ENCODE data around the gene AQP3. TPM values are rescaled to one million over a fixed set of nuclear protein-coding genes. Genes with fewer than 3 reads are reported as not detected.

The AQP3 gene
- total RNA-seq, 1 donor from 2014 or later, result 357 TPM

DNA sequence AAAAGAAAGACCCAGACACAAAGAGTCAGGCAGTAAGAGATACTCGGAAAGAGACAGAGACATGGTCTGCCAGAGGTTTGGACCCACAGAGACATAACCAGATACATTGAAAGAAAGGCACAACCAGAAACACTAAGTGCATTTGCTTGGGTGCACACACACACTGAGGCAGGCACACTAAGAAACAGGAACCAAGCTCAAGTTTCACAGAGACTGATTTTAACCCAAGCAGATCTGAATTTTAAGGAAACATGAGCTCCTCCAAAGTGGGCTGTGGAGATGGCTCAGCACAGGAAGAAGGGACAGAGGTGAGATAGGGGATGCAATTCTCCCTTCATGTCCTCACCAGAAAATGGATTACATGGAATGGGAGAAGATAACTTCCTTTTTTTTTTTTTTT lies 9.5 kb downstream of the AQP3 start:
- Histone ChIP-seq H3K36me3 (peaks cover 21% of the 10 kb centered on the region), H3K9me3 (no peaks in the 10 kb centered on the region), H3K4me3 (no peak overlapping the region), H3K27me3 (ENCODE audit: low read depth) (no peaks in the 10 kb centered on the region), H3K27ac (no peak overlapping the region), H3K4me1 (peaks cover 17% of the 10 kb centered on the region)
- intact Hi-C loops (cut with DNase I), result no loop called here
- ATAC-seq (no peak), DNase-seq (no peak)
- TF ChIP-seq, protein P1, sequence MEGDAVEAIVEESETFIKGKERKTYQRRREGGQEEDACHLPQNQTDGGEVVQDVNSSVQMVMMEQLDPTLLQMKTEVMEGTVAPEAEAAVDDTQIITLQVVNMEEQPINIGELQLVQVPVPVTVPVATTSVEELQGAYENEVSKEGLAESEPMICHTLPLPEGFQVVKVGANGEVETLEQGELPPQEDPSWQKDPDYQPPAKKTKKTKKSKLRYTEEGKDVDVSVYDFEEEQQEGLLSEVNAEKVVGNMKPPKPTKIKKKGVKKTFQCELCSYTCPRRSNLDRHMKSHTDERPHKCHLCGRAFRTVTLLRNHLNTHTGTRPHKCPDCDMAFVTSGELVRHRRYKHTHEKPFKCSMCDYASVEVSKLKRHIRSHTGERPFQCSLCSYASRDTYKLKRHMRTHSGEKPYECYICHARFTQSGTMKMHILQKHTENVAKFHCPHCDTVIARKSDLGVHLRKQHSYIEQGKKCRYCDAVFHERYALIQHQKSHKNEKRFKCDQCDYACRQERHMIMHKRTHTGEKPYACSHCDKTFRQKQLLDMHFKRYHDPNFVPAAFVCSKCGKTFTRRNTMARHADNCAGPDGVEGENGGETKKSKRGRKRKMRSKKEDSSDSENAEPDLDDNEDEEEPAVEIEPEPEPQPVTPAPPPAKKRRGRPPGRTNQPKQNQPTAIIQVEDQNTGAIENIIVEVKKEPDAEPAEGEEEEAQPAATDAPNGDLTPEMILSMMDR (IDR thresholded peaks at IDR 0.05), result no peak

DNA sequence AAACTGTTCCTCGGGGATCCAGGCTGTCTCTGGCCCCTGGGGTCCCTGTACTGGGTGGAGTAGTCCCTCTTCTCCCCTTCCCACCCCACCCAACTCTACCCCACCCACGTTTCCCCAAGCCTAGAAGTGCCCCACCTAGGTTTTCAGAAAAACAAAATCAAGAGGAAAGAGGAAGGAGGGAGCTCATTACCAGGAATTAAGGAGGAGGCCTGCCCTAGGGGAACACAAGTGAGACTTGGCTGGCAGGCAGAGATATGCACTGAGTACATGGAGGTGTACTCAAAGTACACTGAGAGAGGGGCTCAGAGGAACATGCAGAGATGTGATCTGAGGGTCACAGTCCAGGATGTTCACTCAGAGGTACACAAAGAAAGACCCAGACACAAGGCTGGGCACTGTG lies 10.2 kb downstream of the AQP3 start:
- Histone ChIP-seq H3K36me3 (peaks cover 15% of the 10 kb centered on the region), H3K4me1 (peaks cover 14% of the 10 kb centered on the region), H3K27ac (peak overlapping the region; percentile 49), H3K4me3 (peak overlapping the region; percentile 19), H3K27me3 (ENCODE audit: low read depth) (no peaks in the 10 kb centered on the region), H3K9me3 (no peaks in the 10 kb centered on the region)
- peak; percentile 8 to 40 for ATAC-seq
- TF ChIP-seq, protein P1 (IDR thresholded peaks at IDR 0.05), result no peak
- no peak for DNase-seq
- intact Hi-C loops (cut with DNase I), result no loop called here

DNA sequence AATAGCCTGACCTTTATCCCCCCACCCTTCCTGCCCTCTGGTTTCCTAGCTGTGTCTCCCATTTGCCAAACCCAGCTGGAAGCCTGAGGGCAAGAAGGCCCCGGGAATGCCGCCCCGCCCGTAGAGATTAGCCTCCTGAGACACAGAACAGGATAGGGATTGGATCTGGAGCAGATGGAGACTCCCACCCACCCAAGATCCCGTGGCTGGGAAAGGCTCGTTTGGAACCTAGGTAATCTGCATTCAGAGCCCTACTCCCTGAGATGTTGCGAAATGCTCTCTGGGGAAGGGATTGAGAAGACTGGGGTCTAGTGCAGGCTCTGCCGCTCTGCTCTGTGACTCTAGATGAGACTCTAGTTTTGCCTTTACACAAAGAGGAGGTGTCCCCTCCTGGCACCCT lies 10.9 kb downstream of the AQP3 start:
- TF ChIP-seq, protein P1 (IDR thresholded peaks at IDR 0.05), result no peak
- no peaks in the 10 kb centered on the region for H3K27me3 ChIP-seq (ENCODE audit: low read depth)
- H3K27ac ChIP-seq, result peak overlapping the region; percentile 49
- H3K4me1 ChIP-seq, result peaks cover 14% of the 10 kb centered on the region
- intact Hi-C loops (cut with DNase I), result no loop called here
- no peak for DNase-seq
- peak overlapping the region; percentile 19 for H3K4me3 ChIP-seq
- no peak for ATAC-seq
- peaks cover 9% of the 10 kb centered on the region for H3K36me3 ChIP-seq
- H3K9me3 ChIP-seq, result no peaks in the 10 kb centered on the region

DNA sequence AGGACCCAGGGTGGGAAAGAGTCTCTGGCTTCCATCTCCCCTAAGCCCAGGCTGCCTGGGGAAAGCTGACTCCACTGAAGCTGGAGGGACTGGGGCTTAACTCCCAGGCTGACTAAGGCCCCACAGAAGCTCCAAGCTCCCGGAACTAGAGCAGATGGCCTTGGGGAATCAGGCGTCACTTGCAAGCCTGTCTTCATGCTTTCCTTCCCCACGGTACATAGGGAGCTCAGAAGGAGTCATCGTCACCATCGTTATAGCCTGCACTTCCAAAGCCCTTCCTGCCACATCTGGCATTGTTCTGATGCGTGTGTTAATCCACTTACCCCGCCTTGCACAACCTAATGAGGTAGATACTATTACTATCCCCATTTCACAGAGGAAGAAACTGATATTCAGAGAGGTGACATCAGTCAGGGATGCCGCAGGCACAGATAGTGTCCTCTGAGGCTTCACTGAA lies 11.5 kb downstream of the AQP3 start:
- intact Hi-C loops (cut with DNase I), result no loop called here

DNA sequence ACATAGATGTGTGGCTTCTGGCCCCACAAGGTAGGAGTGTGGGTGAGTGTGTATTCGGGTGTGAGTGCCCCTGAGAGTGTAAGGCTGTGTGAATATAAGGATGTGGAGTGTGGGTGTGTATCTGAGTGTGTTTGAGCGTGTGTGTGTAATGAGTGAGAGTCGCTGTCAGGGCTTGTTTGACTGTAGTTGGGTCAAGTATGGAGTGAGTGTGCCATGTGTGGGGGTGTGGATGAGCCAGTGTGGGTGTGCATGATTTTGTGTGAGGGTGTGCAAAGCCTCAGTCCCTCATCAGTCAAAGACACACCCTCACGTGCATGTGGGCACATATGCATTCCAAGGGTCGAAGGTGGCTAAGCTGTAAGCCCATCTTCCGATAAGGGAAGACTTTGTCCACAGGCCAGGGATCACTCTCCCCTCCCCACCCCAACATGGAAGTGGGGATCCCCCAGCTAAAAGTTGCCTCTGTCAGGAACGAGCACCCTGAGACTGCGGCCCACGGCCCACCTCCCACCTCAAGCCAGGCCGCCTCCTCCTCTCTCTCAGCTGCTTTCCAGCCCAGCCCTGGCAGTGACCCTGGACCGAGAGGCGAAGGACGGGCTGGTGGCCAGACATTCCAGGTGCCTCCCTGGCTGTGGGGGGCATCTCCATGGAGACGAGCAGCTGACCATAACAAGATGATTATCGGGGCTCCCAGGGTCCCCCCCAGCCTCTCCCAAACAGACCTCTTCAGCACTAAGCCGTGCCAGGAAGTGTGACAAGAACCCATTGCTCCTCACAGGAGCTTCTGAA lies 12.9 kb downstream of the AQP3 start:
- DNase-seq, result no peak
- H3K9me3 ChIP-seq, result no peaks in the 10 kb centered on the region
- no peak overlapping the region for H3K27ac ChIP-seq
- ATAC-seq, result no peak
- H3K27me3 ChIP-seq (ENCODE audit: low read depth), result no peaks in the 10 kb centered on the region
- intact Hi-C loops (cut with DNase I), result no loop called here
- TF ChIP-seq, protein P1 (IDR thresholded peaks at IDR 0.05), result no peak
- H3K4me1 ChIP-seq, result peaks cover 6% of the 10 kb centered on the region
- no peak overlapping the region for H3K4me3 ChIP-seq
- no peaks in the 10 kb centered on the region for H3K36me3 ChIP-seq

More for the DNA sequence above, 11.5 kb downstream of the AQP3 start:
- Histone ChIP-seq H3K36me3 (peaks cover 8% of the 10 kb centered on the region), H3K27ac (no peak overlapping the region), H3K4me1 (peaks cover 14% of the 10 kb centered on the region), H3K4me3 (peak overlapping the region; percentile 19), H3K9me3 (no peaks in the 10 kb centered on the region), H3K27me3 (ENCODE audit: low read depth) (no peaks in the 10 kb centered on the region)
- DNase-seq, result no peak
- TF ChIP-seq, protein P1 (IDR thresholded peaks at IDR 0.05), result no peak
- no peak for ATAC-seq

Measured in lower lobe of right lung (tissue), 2 donors.